H1 (cell line): ENCODE measurements around the gene PIGU. TPM values are rescaled to one million over a fixed set of nuclear protein-coding genes. Genes with fewer than 3 reads are reported as not detected.

Experiments
- CTCF ChIA-PET: fragments of 300-600 bp; sonication (Branson Sonifier 250); formaldehyde crosslinking; loops from one replicate; lab custom pipeline; 2021; ENCODE audit not compliant: partially characterized antibody; lab: Charles Lee
- POLR2A ChIA-PET: fragments of 300-600 bp; sonication (Branson Sonifier 250); formaldehyde crosslinking; loops from one replicate; lab custom pipeline; 2021; ENCODE audit warnings: inconsistent platforms; ENCODE audit not compliant: partially characterized antibody; lab: Charles Lee
- DNase-seq, 2 experiments: peaks; one replicate each; pipeline versions ENCODE4 v3.0.0 to v3.0.0-alpha.2; 2010 to 2022; ENCODE audit warnings: low spot score in 2 of 2, low read depth in 1 of 2, mixed read lengths in 1 of 2
- FAIRE-seq: peaks from 2 replicates; lab custom pipeline; 2011; peaks lifted over from hg19 to GRCh38; lab: Jason Lieb, UNC
- H2AFZ ChIP-seq: 2 replicates; pipeline ENCODE4 v1.8.1; 2012; ENCODE audit warnings: low read length, inconsistent platforms
- H2AK5ac ChIP-seq: 2 replicates; pipeline ENCODE4 v1.6.1; 2013; ENCODE audit warnings: low read depth, low read length
- H2BK120ac ChIP-seq: replicated peaks from 2 replicates; pipeline ENCODE3; 2013; ENCODE audit warnings: low read depth, low read length, inconsistent platforms
- H2BK12ac ChIP-seq: 2 replicates; pipeline ENCODE4 v1.6.1; 2013; ENCODE audit warnings: low read depth, low read length
- H2BK15ac ChIP-seq: 2 replicates; pipeline ENCODE4 v1.6.1; 2013; ENCODE audit warnings: low read length
- H2BK20ac ChIP-seq: 2 replicates; pipeline ENCODE4 v1.6.1; 2013; ENCODE audit warnings: low read length
- H2BK5ac ChIP-seq: 2 replicates; pipeline ENCODE4 v1.6.1; 2013; ENCODE audit warnings: low read depth, low read length
- H3K14ac ChIP-seq: 2 replicates; pipeline ENCODE4 v1.6.1; 2013; ENCODE audit warnings: inconsistent platforms; ENCODE audit not compliant: insufficient read length
- H3K18ac ChIP-seq: 2 replicates; pipeline ENCODE4 v1.6.1; 2013; ENCODE audit warnings: low read length; ENCODE audit errors: extremely low read depth
- H3K23ac ChIP-seq: 2 replicates; pipeline ENCODE4 v1.6.1; 2013; ENCODE audit warnings: inconsistent platforms; ENCODE audit not compliant: insufficient read length
- H3K23me2 ChIP-seq: 2 replicates; pipeline ENCODE4 v1.6.1; 2013; ENCODE audit warnings: low read depth, low read length
- H3K27ac ChIP-seq: 2 replicates; pipeline ENCODE4 v1.6.1; 2011; ENCODE audit warnings: low read depth, low read length, inconsistent platforms
- H3K27me3 ChIP-seq, 4 experiments: replicated peaks in 1 of 4; 1 replicate in 1 of 4; 2 replicates in 3 of 4; pipeline versions ENCODE4 v1.6.1 to v1.8.1; 2011 to 2013; ENCODE audit warnings: low read length in 3 of 4, mild to moderate bottlenecking in 3 of 4, inconsistent platforms in 2 of 4, mixed read lengths in 2 of 4, moderate library complexity in 1 of 4; ENCODE audit not compliant: control insufficient read depth in 3 of 4, insufficient read depth in 3 of 4; ENCODE audit errors: extremely low read depth in 1 of 4
- H3K36me3 ChIP-seq, 4 experiments: 2 replicates each; pipeline versions ENCODE4 v1.6.1 to v1.8.1; 2011 to 2013; ENCODE audit warnings: mild to moderate bottlenecking in 4 of 4, low read length in 3 of 4, moderate library complexity in 2 of 4, control low read depth in 1 of 4, inconsistent platforms in 1 of 4; ENCODE audit not compliant: insufficient read depth in 4 of 4, control insufficient read depth in 2 of 4
- H3K4ac ChIP-seq: replicated peaks from 2 replicates; pipeline ENCODE3; 2013; ENCODE audit warnings: low read length, low read depth, mixed read lengths, inconsistent platforms; ENCODE audit not compliant: insufficient read length
- H3K4me1 ChIP-seq, 4 experiments: replicated peaks in 1 of 4; 1 replicate in 1 of 4; 2 replicates in 3 of 4; pipeline versions ENCODE4 v1.6.1 to v1.8.1; 2011 to 2013; ENCODE audit warnings: low read length in 3 of 4, inconsistent platforms in 2 of 4, mixed read lengths in 1 of 4; ENCODE audit not compliant: insufficient read depth in 4 of 4, control insufficient read depth in 3 of 4
- H3K4me2 ChIP-seq, 2 experiments: 2 replicates each; pipeline versions ENCODE4 v1.6.1 to v1.8.1; 2011 to 2013; ENCODE audit warnings: low read depth in 2 of 2, low read length in 2 of 2, control low read depth in 1 of 2, inconsistent platforms in 1 of 2, mild to moderate bottlenecking in 1 of 2; ENCODE audit not compliant: insufficient read depth in 1 of 2
- H3K4me3 ChIP-seq, 4 experiments: fragments of 200-600, 300-600 bp in 1 of 4; sonication (generic), shearing (Covaris generic), sonication (Bioruptor Twin) in 1 of 4; 2 replicates each; pipeline versions ENCODE4 v1.5.1 to v1.8.1; 2011 to 2016; ENCODE audit warnings: low read length in 4 of 4, low read depth in 3 of 4, control low read depth in 2 of 4, inconsistent platforms in 2 of 4, mild to moderate bottlenecking in 2 of 4, mixed read lengths in 1 of 4, moderate library complexity in 1 of 4; ENCODE audit not compliant: insufficient read depth in 2 of 4; ENCODE audit errors: extremely low read depth in 1 of 4
- H3K56ac ChIP-seq: replicated peaks from 2 replicates; pipeline ENCODE3; 2013; ENCODE audit warnings: low read depth, mild to moderate bottlenecking, mixed read lengths, low read length, inconsistent platforms; ENCODE audit not compliant: insufficient read length
- H3K79me1 ChIP-seq: 2 replicates; pipeline ENCODE4 v1.6.1; 2013; ENCODE audit warnings: low read depth, low read length, control low read depth
- H3K79me2 ChIP-seq, 2 experiments: 2 replicates each; pipeline versions ENCODE4 v1.6.1 to v1.8.1; 2012 to 2013; ENCODE audit warnings: low read length in 2 of 2, mild to moderate bottlenecking in 2 of 2, inconsistent platforms in 1 of 2; ENCODE audit not compliant: insufficient read depth in 2 of 2, control insufficient read depth in 1 of 2
- H3K9ac ChIP-seq, 4 experiments: replicated peaks in 1 of 4; 1 replicate in 1 of 4; 2 replicates in 3 of 4; pipeline versions ENCODE4 v1.6.1 to v1.8.1; 2011 to 2013; ENCODE audit warnings: low read depth in 3 of 4, low read length in 3 of 4, control low read depth in 2 of 4, mild to moderate bottlenecking in 2 of 4, moderate library complexity in 2 of 4, inconsistent platforms in 1 of 4; ENCODE audit errors: extremely low read depth in 1 of 4
- H3K9me3 ChIP-seq, 2 experiments: 2 replicates each; pipeline versions ENCODE4 v1.6.1 to v1.8.1; 2012 to 2013; ENCODE audit warnings: mild to moderate bottlenecking in 2 of 2, moderate library complexity in 2 of 2, control low read depth in 1 of 2, inconsistent platforms in 1 of 2, low read depth in 1 of 2, low read length in 1 of 2, mixed read lengths in 1 of 2; ENCODE audit not compliant: insufficient read depth in 2 of 2
- H4K20me1 ChIP-seq, 2 experiments: replicated peaks in 1 of 2; 2 replicates each; pipeline versions ENCODE3 to v1.8.1; 2011 to 2013; ENCODE audit warnings: inconsistent platforms in 2 of 2, low read length in 2 of 2, mild to moderate bottlenecking in 1 of 2; ENCODE audit not compliant: insufficient read depth in 2 of 2, control insufficient read depth in 1 of 2
- H4K5ac ChIP-seq: 2 replicates; pipeline ENCODE4 v1.6.1; 2013; ENCODE audit warnings: low read length, low read depth, mixed read lengths, inconsistent platforms; ENCODE audit not compliant: insufficient read length
- H4K8ac ChIP-seq: 2 replicates; pipeline ENCODE4 v1.8.0; 2013; ENCODE audit warnings: mild to moderate bottlenecking, moderate library complexity, low read length, inconsistent platforms; ENCODE audit not compliant: insufficient read depth; ENCODE audit errors: extremely low read depth
- H4K91ac ChIP-seq: replicated peaks from 2 replicates; pipeline ENCODE3; 2013; ENCODE audit warnings: low read length, mixed read lengths, inconsistent platforms; ENCODE audit not compliant: insufficient read length
- BACH1 ChIP-seq: IDR thresholded peaks from 2 replicates; pipeline ENCODE4 v1.6.1; 2012; ENCODE audit warnings: low read length, improper control_type of control experiment
- CEBPB ChIP-seq: IDR thresholded peaks from 2 replicates; pipeline ENCODE4 v1.6.1; 2012; ENCODE audit warnings: low read depth, low read length
- FOSL1 ChIP-seq: IDR thresholded peaks from 2 replicates; pipeline ENCODE4 v1.6.1; 2011; ENCODE audit warnings: mild to moderate bottlenecking, low read depth, low read length, moderate library complexity; ENCODE audit not compliant: insufficient read depth
- GTF2F1 ChIP-seq: IDR thresholded peaks from 2 replicates; pipeline ENCODE4 v1.6.1; 2012; ENCODE audit warnings: low read depth, low read length, improper control_type of control experiment, borderline replicate concordance
- JUN ChIP-seq: IDR thresholded peaks from 2 replicates; pipeline ENCODE4 v1.6.1; 2011; ENCODE audit warnings: low read depth, mild to moderate bottlenecking, improper control_type of control experiment, low read length
- JUND ChIP-seq: IDR thresholded peaks from 2 replicates; pipeline ENCODE4 v1.6.1; 2011; ENCODE audit warnings: mild to moderate bottlenecking, improper control_type of control experiment, low read length
- SIX5 ChIP-seq: IDR thresholded peaks from 2 replicates; pipeline ENCODE4 v1.6.1; 2011; ENCODE audit warnings: mild to moderate bottlenecking, low read depth, low read length
- SUZ12 ChIP-seq: fragments of 200-600 bp; sonication (generic); IDR thresholded peaks from 2 replicates; pipeline ENCODE4 v1.6.1; 2012; ENCODE audit warnings: mild to moderate bottlenecking, inconsistent platforms, low read length, moderate library complexity, mixed read lengths
- TAF1 ChIP-seq: IDR thresholded peaks from 2 replicates; pipeline ENCODE4 v1.6.1; 2011; ENCODE audit warnings: mild to moderate bottlenecking, low read depth, low read length
- WGBS, 2 experiments: shearing (Covaris generic) in 1 of 2; methylation state at CpG; one replicate each; pipeline versions ENCODE4 v1.1.6 to v1.1.7; 2013 to 2015; ENCODE audit warnings: low lambda C conversion rate in 2 of 2, mixed read lengths in 2 of 2, inconsistent platforms in 1 of 2, low coverage in 1 of 2, missing lambda C conversion rate in 1 of 2; ENCODE audit not compliant: insufficient replicate concordance in 2 of 2, insufficient coverage in 1 of 2, insufficient read length in 1 of 2; ENCODE audit errors: extremely low coverage in 1 of 2, missing lambda C conversion rate in 1 of 2; 5-methylcytosine and 5-hydroxymethylcytosine counted together
- polyA plus RNA-seq, 7 experiments: library from polyadenylated mRNA; depleted of rRNA in 3 of 7; stranded (reverse) in 5 of 7; unstranded in 2 of 7; fragments of >200 nt in 5 of 7; fragments of 200-250 nt in 2 of 7; gene quantifications; 1 replicate in 5 of 7; 2 replicates in 1 of 7; 4 replicates in 1 of 7; pipeline versions ENCODE4 v1.2.1 to v1.2.3, GENCODE V29; 2011 to 2013; ENCODE audit warnings: missing spikeins in 2 of 7, mixed read lengths in 2 of 7
- total RNA-seq: library from RNA; stranded (reverse); fragmentation: NEBNext Ultra II Directional; extraction: Animal tissue kit (Norgen Biotek cat#: 25700); gene quantifications from 2 replicates; pipeline ENCODE4 v1.2.1, GENCODE V29; 2021
- TF ChIP-seq, protein P1 (sequence below), 3 experiments: IDR thresholded peaks; 1 replicate in 2 of 3; 2 replicates in 1 of 3; pipeline versions ENCODE4 v1.5.1 to v1.6.1; 2011; ENCODE audit warnings: low read length in 3 of 3, mild to moderate bottlenecking in 3 of 3, inconsistent platforms in 2 of 3, low read depth in 1 of 3, moderate library complexity in 1 of 3; ENCODE audit not compliant: insufficient read depth in 1 of 3; ENCODE audit errors: control extremely low read depth in 1 of 3

PIGU gene
- total and polyA plus RNA-seq, 2 of the 8 experiments (the other 6 are each of a cell fraction or from before 2014, with no cell fraction given), result 28.3 to 117 TPM

DNA sequence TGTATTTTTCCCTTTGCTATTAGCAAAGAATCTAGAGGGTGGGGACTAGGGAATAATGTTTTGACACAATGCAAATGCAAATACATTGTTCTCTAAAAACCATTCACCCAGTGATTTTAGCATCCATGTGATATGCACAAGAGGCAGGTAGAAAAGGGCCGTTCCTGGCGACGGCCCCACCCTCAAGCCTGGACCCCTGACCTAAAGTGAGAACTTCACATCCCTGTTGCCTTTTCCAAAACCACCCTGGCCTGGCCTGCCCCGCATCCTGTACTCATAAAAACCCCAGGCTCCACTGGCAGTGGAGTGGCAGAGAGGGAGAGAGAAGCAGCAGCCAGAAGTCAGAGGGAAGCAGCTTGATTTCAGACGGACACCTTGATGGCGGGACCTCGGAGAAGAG lies 69.8 kb downstream of the PIGU start:
- no peak overlapping the region for H3K4ac ChIP-seq
- H3K56ac ChIP-seq, result no peak overlapping the region
- H3K18ac ChIP-seq, result no peak overlapping the region
- H2BK12ac ChIP-seq, result no peak overlapping the region
- H3K36me3 ChIP-seq, result no peaks in the 10 kb centered on the region
- H3K27me3 ChIP-seq, result no peaks in the 10 kb centered on the region
- no peak overlapping the region for H3K9ac ChIP-seq
- TF ChIP-seq SUZ12 (no peak), BACH1 (no peak), FOSL1 (no peak), GTF2F1 (no peak), TAF1 (no peak), CEBPB (no peak), JUN (no peak), SIX5 (no peak), JUND (no peak)
- TF ChIP-seq, protein P1, sequence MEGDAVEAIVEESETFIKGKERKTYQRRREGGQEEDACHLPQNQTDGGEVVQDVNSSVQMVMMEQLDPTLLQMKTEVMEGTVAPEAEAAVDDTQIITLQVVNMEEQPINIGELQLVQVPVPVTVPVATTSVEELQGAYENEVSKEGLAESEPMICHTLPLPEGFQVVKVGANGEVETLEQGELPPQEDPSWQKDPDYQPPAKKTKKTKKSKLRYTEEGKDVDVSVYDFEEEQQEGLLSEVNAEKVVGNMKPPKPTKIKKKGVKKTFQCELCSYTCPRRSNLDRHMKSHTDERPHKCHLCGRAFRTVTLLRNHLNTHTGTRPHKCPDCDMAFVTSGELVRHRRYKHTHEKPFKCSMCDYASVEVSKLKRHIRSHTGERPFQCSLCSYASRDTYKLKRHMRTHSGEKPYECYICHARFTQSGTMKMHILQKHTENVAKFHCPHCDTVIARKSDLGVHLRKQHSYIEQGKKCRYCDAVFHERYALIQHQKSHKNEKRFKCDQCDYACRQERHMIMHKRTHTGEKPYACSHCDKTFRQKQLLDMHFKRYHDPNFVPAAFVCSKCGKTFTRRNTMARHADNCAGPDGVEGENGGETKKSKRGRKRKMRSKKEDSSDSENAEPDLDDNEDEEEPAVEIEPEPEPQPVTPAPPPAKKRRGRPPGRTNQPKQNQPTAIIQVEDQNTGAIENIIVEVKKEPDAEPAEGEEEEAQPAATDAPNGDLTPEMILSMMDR (IDR thresholded peaks at IDR 0.05; ENCODE audit: control extremely low read depth in 1 of 3, insufficient read depth in 1 of 3, low read depth in 1 of 3, low read length in 3 of 3), result no peak
- H3K27ac ChIP-seq, result no peak overlapping the region
- FAIRE-seq, result no peak
- H3K79me1 ChIP-seq, result peaks cover 3% of the 10 kb centered on the region; the same call in 1 of the 2 replicates
- no peak for DNase-seq
- H2BK120ac ChIP-seq, result no peak overlapping the region
- ChIA-PET CTCF (no interaction called here), POLR2A (no interaction called here)
- H3K4me3 ChIP-seq, result no peak overlapping the region
- H3K23ac ChIP-seq, result no peak overlapping the region
- H3K79me2 ChIP-seq, result no peaks in the 10 kb centered on the region
- H2AK5ac ChIP-seq, result no peak overlapping the region
- no peak overlapping the region; the same call in 1 of the 2 replicates for H4K8ac ChIP-seq
- no peaks in the 10 kb centered on the region for H3K4me1 ChIP-seq
- no peaks in the 10 kb centered on the region; the same call in 1 of the 2 replicates for H3K23me2 ChIP-seq
- H2BK20ac ChIP-seq, result no peak overlapping the region
- no peak overlapping the region for H2BK15ac ChIP-seq
- no peak overlapping the region for H4K91ac ChIP-seq
- H4K5ac ChIP-seq, result no peak overlapping the region
- H3K4me2 ChIP-seq, result no peak overlapping the region
- no peak overlapping the region for H2AFZ ChIP-seq
- peaks cover 0 to 1% of the 10 kb centered on the region in 2 experiments for H4K20me1 ChIP-seq
- no peak overlapping the region for H3K14ac ChIP-seq
- H3K9me3 ChIP-seq, result no peaks in the 10 kb centered on the region
- H2BK5ac ChIP-seq, result no peak overlapping the region; the same call in 1 of the 2 replicates
- 96% methylated on average over 7 of the region's 7 CpGs; no CpG with 5 or more reads in 1 of the 2 experiments for WGBS, 2 experiments
